NT2/D1 (cell line): Measurements from ENCODE around the gene C10orf90.

ENCODE experiments used
- DNase-seq: peaks from one replicate; pipeline ENCODE4 v3.0.0-alpha.2; 2011; ENCODE audit warnings: low read depth, low spot score
- H3K27me3 ChIP-seq: 2 replicates; pipeline ENCODE4 v1.6.0; 2011; ENCODE audit warnings: mild to moderate bottlenecking; ENCODE audit not compliant: insufficient read length, insufficient read depth
- H3K36me3 ChIP-seq: 2 replicates; pipeline ENCODE4 v1.6.1; 2011; ENCODE audit warnings: mild to moderate bottlenecking, low read length, mixed read lengths; ENCODE audit not compliant: insufficient read depth, insufficient read length
- H3K4me1 ChIP-seq: 2 replicates; pipeline ENCODE4 v1.5.1; 2011; ENCODE audit not compliant: insufficient read depth, insufficient read length
- H3K4me3 ChIP-seq: 2 replicates; pipeline ENCODE4 v1.5.1; 2011; ENCODE audit warnings: low read depth; ENCODE audit not compliant: insufficient read length
- H3K9ac ChIP-seq: 2 replicates; pipeline ENCODE4 v1.6.0; 2011; ENCODE audit warnings: low read depth; ENCODE audit not compliant: insufficient read length
- H3K9me3 ChIP-seq: 2 replicates; pipeline ENCODE4 v1.5.1; 2011; ENCODE audit warnings: mild to moderate bottlenecking, low read length; ENCODE audit not compliant: insufficient read depth
- SUZ12 ChIP-seq: IDR thresholded peaks from 2 replicates; pipeline ENCODE4 v1.6.1; 2011; ENCODE audit not compliant: insufficient read length, insufficient read depth; ENCODE audit errors: extremely low read depth
- YY1 ChIP-seq: IDR thresholded peaks from 2 replicates; pipeline ENCODE4 v1.6.1; 2011; ENCODE audit not compliant: insufficient read length, insufficient read depth
- ZNF274 ChIP-seq: IDR thresholded peaks from 2 replicates; pipeline ENCODE4 v1.6.1; 2011; ENCODE audit warnings: mild to moderate bottlenecking, low read depth, low read length

The C10orf90 gene

GRCh38 chr10:126397156-126397555 is 273.3 kb downstream of the C10orf90 start:
- H3K4me1 ChIP-seq: no peaks in the 10 kb centered on the region
- TF ChIP-seq ZNF274 (no peak), SUZ12 (no peak), YY1 (no peak)
- no peak for DNase-seq
- no peak overlapping the region for H3K9ac ChIP-seq
- H3K27me3 ChIP-seq: no peaks in the 10 kb centered on the region
- no peaks in the 10 kb centered on the region for H3K36me3 ChIP-seq
- H3K4me3 ChIP-seq: no peak overlapping the region
- no peaks in the 10 kb centered on the region; the same call in 1 of the 2 replicates for H3K9me3 ChIP-seq

- H3K27me3 ChIP-seq: peaks cover 5% of the 10 kb centered on the region
- no peak overlapping the region for H3K4me3 ChIP-seq
- H3K36me3 ChIP-seq: no peaks in the 10 kb centered on the region
- H3K9me3 ChIP-seq: no peaks in the 10 kb centered on the region; the same call in 1 of the 2 replicates
- DNase-seq: no peak
- H3K9ac ChIP-seq: no peak overlapping the region
- TF ChIP-seq SUZ12 (no peak), ZNF274 (no peak)
- no peaks in the 10 kb centered on the region for H3K4me1 ChIP-seq
These were observed 275.5 kb downstream of the C10orf90 start for GRCh38 chr10:126394948-126395347.

GRCh38 chr10:126393076-126393475 is 277.4 kb downstream of the C10orf90 start:
- Histone ChIP-seq H3K36me3 (no peaks in the 10 kb centered on the region), H3K4me1 (no peaks in the 10 kb centered on the region), H3K27me3 (peaks cover 24% of the 10 kb centered on the region), H3K4me3 (no peak overlapping the region), H3K9ac (no peak overlapping the region), H3K9me3 (no peaks in the 10 kb centered on the region; the same call in 1 of the 2 replicates)
- no peak for DNase-seq
- TF ChIP-seq YY1: no peak
- no peak for TF ChIP-seq ZNF274
- no peak for TF ChIP-seq SUZ12

- H3K27me3 ChIP-seq: peaks cover 30% of the 10 kb centered on the region
- H3K4me3 ChIP-seq: no peak overlapping the region
- H3K36me3 ChIP-seq: no peaks in the 10 kb centered on the region
- no peaks in the 10 kb centered on the region; the same call in 1 of the 2 replicates for H3K9me3 ChIP-seq
- TF ChIP-seq ZNF274 (no peak), YY1 (no peak), SUZ12 (no peak)
- no peak overlapping the region for H3K9ac ChIP-seq
- H3K4me1 ChIP-seq: no peaks in the 10 kb centered on the region
- no peak for DNase-seq
These were observed 278.0 kb downstream of the C10orf90 start for GRCh38 chr10:126392469-126392868.

- Histone ChIP-seq H3K27me3 (peaks cover 33% of the 10 kb centered on the region), H3K9ac (no peak overlapping the region), H3K4me1 (no peaks in the 10 kb centered on the region), H3K4me3 (no peak overlapping the region), H3K36me3 (no peaks in the 10 kb centered on the region), H3K9me3 (no peaks in the 10 kb centered on the region; the same call in 1 of the 2 replicates)
- DNase-seq: no peak
- no peak for TF ChIP-seq SUZ12
- TF ChIP-seq YY1: no peak
- no peak for TF ChIP-seq ZNF274
These were observed 278.4 kb downstream of the C10orf90 start for GRCh38 chr10:126392068-126392467.

- TF ChIP-seq SUZ12: no peak
- TF ChIP-seq ZNF274: no peak
- no peak for TF ChIP-seq YY1
- no peaks in the 10 kb centered on the region for H3K36me3 ChIP-seq
- peaks cover 34% of the 10 kb centered on the region for H3K27me3 ChIP-seq
- no peak for DNase-seq
- H3K4me1 ChIP-seq: no peaks in the 10 kb centered on the region
- H3K9ac ChIP-seq: no peak overlapping the region
- H3K4me3 ChIP-seq: no peak overlapping the region
- no peaks in the 10 kb centered on the region; the same call in 1 of the 2 replicates for H3K9me3 ChIP-seq
These were observed 279.2 kb downstream of the C10orf90 start for GRCh38 chr10:126391192-126391885.

- H3K4me1 ChIP-seq: no peaks in the 10 kb centered on the region
- H3K36me3 ChIP-seq: no peaks in the 10 kb centered on the region
- TF ChIP-seq SUZ12: no peak
- TF ChIP-seq YY1: no peak
- TF ChIP-seq ZNF274: no peak
- H3K4me3 ChIP-seq: no peak overlapping the region
- DNase-seq: no peak
- no peak overlapping the region for H3K9ac ChIP-seq
- peaks cover 40% of the 10 kb centered on the region for H3K27me3 ChIP-seq
- H3K9me3 ChIP-seq: no peaks in the 10 kb centered on the region; the same call in 1 of the 2 replicates
These were observed 280.2 kb downstream of the C10orf90 start for GRCh38 chr10:126390324-126390723.
